ENCODE results near the gene EPDR1. TPM values are rescaled to one million over a fixed set of nuclear protein-coding genes. Genes with fewer than 3 reads are reported as not detected.

Gene EPDR1
- total and polyA plus RNA-seq, 4 donors: 4.3 to 12.7 (median 9.6) TPM

- H3K4me3 ChIP-seq (ENCODE audit: low read depth in 1 of 3, low read length in 3 of 3): no peak overlapping the region
- no peak for DNase-seq (ENCODE audit: low spot score)
- no peaks in the 10 kb centered on the region for H3K9me3 ChIP-seq (ENCODE audit: control insufficient read depth in 4 of 4, low read length in 3 of 4)
- 90% methylated on average over 4 of the region's 4 CpGs for WGBS
- no peak for TF ChIP-seq FOXA2 (IDR thresholded peaks at IDR 0.05)
- no peak for TF ChIP-seq CTCF (IDR thresholded peaks at IDR 0.05; ENCODE audit: low read depth, low read length, missing input control)
- TF ChIP-seq TAF1 (conservative IDR thresholded peaks at IDR 0.05): no peak
- no peak for TF ChIP-seq REST (IDR thresholded peaks at IDR 0.05)
- no peak for TF ChIP-seq MAX (IDR thresholded peaks at IDR 0.05)
- H3K27me3 ChIP-seq (ENCODE audit: control insufficient read depth in 4 of 4, insufficient read depth in 4 of 4, low read length in 3 of 4): no peaks in the 10 kb centered on the region
- H3K9ac ChIP-seq (ENCODE audit: low read depth in 1 of 2, low read length in 2 of 2): no peak overlapping the region
- H3K36me3 ChIP-seq (ENCODE audit: control insufficient read depth in 4 of 4, insufficient read depth in 3 of 4, low read depth in 1 of 4, low read length in 3 of 4): no peaks in the 10 kb centered on the region
- peaks cover 0 to 9% (median 4%) of the 10 kb centered on the region in 4 donors for H3K4me1 ChIP-seq (ENCODE audit: control insufficient read depth in 4 of 4, insufficient read depth in 4 of 4, low read length in 3 of 4)
- no peak overlapping the region for H3K27ac ChIP-seq (ENCODE audit: low read depth in 1 of 2, low read length in 2 of 2)
Observed at GRCh38 chr7:37945336-37945735, 24.9 kb downstream of the EPDR1 start.

GRCh38 chr7:37947138-37947940 lies 26.9 kb downstream of the EPDR1 start:
- Histone ChIP-seq H3K4me1 (ENCODE audit: control insufficient read depth in 4 of 4, insufficient read depth in 4 of 4, low read length in 3 of 4) (peaks cover 0 to 9% (median 4%) of the 10 kb centered on the region in 4 donors), H3K27ac (ENCODE audit: low read depth in 1 of 2, low read length in 2 of 2) (no peak overlapping the region), H3K9ac (ENCODE audit: low read depth in 1 of 2, low read length in 2 of 2) (no peak overlapping the region), H3K4me3 (ENCODE audit: low read depth in 1 of 3, low read length in 3 of 3) (no peak overlapping the region), H3K27me3 (ENCODE audit: control insufficient read depth in 4 of 4, insufficient read depth in 4 of 4, low read length in 3 of 4) (no peaks in the 10 kb centered on the region), H3K9me3 (ENCODE audit: control insufficient read depth in 4 of 4, low read length in 3 of 4) (no peaks in the 10 kb centered on the region), H3K36me3 (ENCODE audit: control insufficient read depth in 4 of 4, insufficient read depth in 3 of 4, low read depth in 1 of 4, low read length in 3 of 4) (no peaks in the 10 kb centered on the region)
- WGBS: 95% methylated on average over 7 of the region's 7 CpGs
- TF ChIP-seq GABPA (IDR thresholded peaks at IDR 0.05 in 1 of 2, conservative IDR thresholded peaks at IDR 0.05 in 1 of 2) (no peak), CTCF (IDR thresholded peaks at IDR 0.05; ENCODE audit: low read depth, low read length, missing input control) (no peak), RAD21 (IDR thresholded peaks at IDR 0.05) (no peak), MAX (IDR thresholded peaks at IDR 0.05) (no peak), TAF1 (conservative IDR thresholded peaks at IDR 0.05) (no peak), JUND (IDR thresholded peaks at IDR 0.05) (no peak), ATF3 (IDR thresholded peaks at IDR 0.05) (no peak), SP1 (IDR thresholded peaks at IDR 0.05) (no peak), HNF4A (conservative IDR thresholded peaks at IDR 0.05) (no peak)
- DNase-seq (ENCODE audit: low spot score): no peak
